Neural cell (in vitro differentiated cells): ENCODE measurements around the gene UGCG. TPM values are rescaled to one million over a fixed set of nuclear protein-coding genes. Genes with fewer than 3 reads are reported as not detected.

Experiments
- H2AFZ ChIP-seq: fragments of 200-600, 300-800 bp; sonication (generic), shearing (Covaris generic); 2 replicates; pipeline ENCODE4 v1.6.0; 2014; ENCODE audit warnings: low read depth, mild to moderate bottlenecking, antibody characterized with exemption, low read length, moderate library complexity
- H3F3A ChIP-seq: fragments of 200-600 bp; shearing (Covaris generic); 2 replicates; pipeline ENCODE4 v1.6.1; 2016; ENCODE audit warnings: mild to moderate bottlenecking, moderate library complexity, mixed read lengths, antibody characterized with exemption, low read length; ENCODE audit not compliant: insufficient read depth, poor library complexity, severe bottlenecking
- H3K27ac ChIP-seq: fragments of 200-600, 300-800 bp; sonication (generic), shearing (Covaris generic); 2 replicates; pipeline ENCODE4 v1.5.1; 2014; ENCODE audit warnings: mild to moderate bottlenecking, low read length, moderate library complexity
- H3K27me3 ChIP-seq: fragments of 300-800, 200-600 bp; sonication (generic), shearing (Covaris generic); 2 replicates; pipeline ENCODE4 v1.6.0; 2014; ENCODE audit warnings: mild to moderate bottlenecking, low read depth, low read length, moderate library complexity; ENCODE audit not compliant: insufficient read depth
- H3K36me3 ChIP-seq: fragments of 300-800, 200-600 bp; sonication (generic), shearing (Covaris generic); 2 replicates; pipeline ENCODE4 v1.5.1; 2014; ENCODE audit warnings: mild to moderate bottlenecking, antibody characterized with exemption, low read length, moderate library complexity; ENCODE audit not compliant: insufficient read depth
- H3K4me2 ChIP-seq: fragments of 300-800, 200-600 bp; sonication (generic), shearing (Covaris generic); 2 replicates; pipeline ENCODE4 v1.6.0; 2014; ENCODE audit warnings: mild to moderate bottlenecking, low read length
- H3K4me3 ChIP-seq: fragments of 300-800, 200-600 bp; sonication (generic), shearing (Covaris generic); 2 replicates; pipeline ENCODE4 v1.5.1; 2014; ENCODE audit warnings: mild to moderate bottlenecking, low read length, moderate library complexity
- H3K79me2 ChIP-seq: fragments of 200-600 bp; shearing (Covaris generic); replicated peaks from 2 replicates; pipeline ENCODE4 v1.6.0; 2014; ENCODE audit warnings: mild to moderate bottlenecking, low read length, moderate library complexity; ENCODE audit not compliant: insufficient read depth
- H3K9ac ChIP-seq: fragments of 300-800, 200-600 bp; sonication (generic), shearing (Covaris generic); 2 replicates; pipeline ENCODE4 v1.6.1; 2016; ENCODE audit warnings: mild to moderate bottlenecking, low read length, mixed read lengths
- H3K9me2 ChIP-seq: fragments of 200-600 bp; shearing (Covaris generic); 2 replicates; pipeline ENCODE4 v1.6.1; 2016; ENCODE audit warnings: mild to moderate bottlenecking, low read length, mixed read lengths; ENCODE audit not compliant: insufficient read depth
- H3K9me3 ChIP-seq: fragments of 200-600, 300-800 bp; sonication (generic), shearing (Covaris generic); 2 replicates; pipeline ENCODE4 v1.6.1; 2016; ENCODE audit warnings: mild to moderate bottlenecking, mixed run types, low read length, moderate library complexity, mixed read lengths
- H4K20me1 ChIP-seq: fragments of 200-600 bp; shearing (Covaris generic); 2 replicates; pipeline ENCODE4 v1.6.1; 2016; ENCODE audit warnings: mild to moderate bottlenecking, mixed run types; ENCODE audit not compliant: insufficient read depth
- EP300 ChIP-seq: fragments of 450-650 bp; conservative IDR thresholded peaks from 2 replicates; pipeline ENCODE4 v1.6.1; 2014; ENCODE audit warnings: antibody characterized with exemption, mild to moderate bottlenecking, moderate library complexity; ENCODE audit not compliant: poor library complexity, severe bottlenecking
- EZH2 ChIP-seq: fragments of 200-600, 300-800 bp; shearing (Covaris generic), sonication (generic); IDR thresholded peaks from 2 replicates; pipeline ENCODE4 v1.6.1; 2014; ENCODE audit warnings: antibody characterized with exemption, low read length, borderline replicate concordance, mild to moderate bottlenecking; ENCODE audit not compliant: insufficient read depth, poor library complexity, severe bottlenecking
- MXI1 ChIP-seq: fragments of 450-650 bp; conservative IDR thresholded peaks from 2 replicates; pipeline ENCODE4 v1.6.1; 2014; ENCODE audit warnings: antibody characterized with exemption, mild to moderate bottlenecking; ENCODE audit not compliant: poor library complexity, severe bottlenecking
- POLR2AphosphoS5 ChIP-seq: IDR thresholded peaks from 2 replicates; pipeline ENCODE4 v1.6.1; 2012
- RAD21 ChIP-seq: fragments of 450-650 bp; conservative IDR thresholded peaks from 2 replicates; pipeline ENCODE4 v1.6.1; 2014; ENCODE audit warnings: antibody characterized with exemption, mild to moderate bottlenecking, moderate library complexity
- SMC3 ChIP-seq: fragments of 450-650 bp; conservative IDR thresholded peaks from 2 replicates; pipeline ENCODE4 v1.6.1; 2014; ENCODE audit warnings: antibody characterized with exemption, mild to moderate bottlenecking, moderate library complexity; ENCODE audit not compliant: poor library complexity
- TAF1 ChIP-seq: IDR thresholded peaks from 2 replicates; pipeline ENCODE4 v1.6.1; 2012; ENCODE audit warnings: low read depth
- polyA plus RNA-seq: library from polyadenylated mRNA; depleted of rRNA; stranded (reverse); fragments of >200 nt; gene quantifications from 2 replicates; pipeline ENCODE4 v1.2.3, GENCODE V29; 2014
- TF ChIP-seq, protein P1 (sequence below): IDR thresholded peaks from 2 replicates; pipeline ENCODE4 v1.6.1; 2012; ENCODE audit warnings: borderline replicate concordance
- TF ChIP-seq, protein P2 (sequence below): fragments of 450-650 bp; IDR thresholded peaks from 2 replicates; pipeline ENCODE4 v1.5.1; 2014; ENCODE audit warnings: antibody characterized with exemption, mild to moderate bottlenecking, moderate library complexity; ENCODE audit not compliant: poor library complexity, severe bottlenecking

UGCG gene
- polyA plus RNA-seq, 1 donor from 2014 or later, result 93.6 TPM

DNA sequence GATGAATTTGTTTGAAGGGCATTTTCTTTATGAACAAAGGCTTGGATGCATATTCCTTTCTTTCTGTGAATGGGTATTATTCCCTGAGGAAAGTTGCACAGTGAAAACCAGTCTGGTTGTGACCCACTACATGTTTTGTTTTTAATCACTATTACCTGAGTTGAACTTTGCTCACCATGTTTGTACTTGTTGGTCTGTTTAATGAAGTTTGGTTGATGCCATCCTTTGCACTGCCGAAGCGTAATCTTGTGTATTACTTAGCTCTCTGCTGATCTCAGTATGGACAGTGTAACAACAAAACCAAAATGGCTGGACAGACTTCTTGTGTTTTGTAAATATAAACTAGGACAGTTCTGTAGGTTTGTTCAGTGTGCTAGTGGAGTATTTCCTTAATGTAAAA is 38.1 kb downstream of the UGCG start:
- Histone ChIP-seq H3K9me2 (no peaks in the 10 kb centered on the region), H3K9me3 (no peaks in the 10 kb centered on the region), H3K36me3 (peaks cover 9% of the 10 kb centered on the region), H4K20me1 (no peaks in the 10 kb centered on the region), H3K79me2 (no peaks in the 10 kb centered on the region), H3K27me3 (no peaks in the 10 kb centered on the region), H3K4me2 (no peak overlapping the region), H3K9ac (no peak overlapping the region), H3K4me3 (no peak overlapping the region), H3F3A (no peaks in the 10 kb centered on the region), H3K27ac (no peak overlapping the region), H2AFZ (no peak overlapping the region)
- TF ChIP-seq EZH2, result no peak
- no peak for TF ChIP-seq POLR2AphosphoS5
- TF ChIP-seq, protein P1, sequence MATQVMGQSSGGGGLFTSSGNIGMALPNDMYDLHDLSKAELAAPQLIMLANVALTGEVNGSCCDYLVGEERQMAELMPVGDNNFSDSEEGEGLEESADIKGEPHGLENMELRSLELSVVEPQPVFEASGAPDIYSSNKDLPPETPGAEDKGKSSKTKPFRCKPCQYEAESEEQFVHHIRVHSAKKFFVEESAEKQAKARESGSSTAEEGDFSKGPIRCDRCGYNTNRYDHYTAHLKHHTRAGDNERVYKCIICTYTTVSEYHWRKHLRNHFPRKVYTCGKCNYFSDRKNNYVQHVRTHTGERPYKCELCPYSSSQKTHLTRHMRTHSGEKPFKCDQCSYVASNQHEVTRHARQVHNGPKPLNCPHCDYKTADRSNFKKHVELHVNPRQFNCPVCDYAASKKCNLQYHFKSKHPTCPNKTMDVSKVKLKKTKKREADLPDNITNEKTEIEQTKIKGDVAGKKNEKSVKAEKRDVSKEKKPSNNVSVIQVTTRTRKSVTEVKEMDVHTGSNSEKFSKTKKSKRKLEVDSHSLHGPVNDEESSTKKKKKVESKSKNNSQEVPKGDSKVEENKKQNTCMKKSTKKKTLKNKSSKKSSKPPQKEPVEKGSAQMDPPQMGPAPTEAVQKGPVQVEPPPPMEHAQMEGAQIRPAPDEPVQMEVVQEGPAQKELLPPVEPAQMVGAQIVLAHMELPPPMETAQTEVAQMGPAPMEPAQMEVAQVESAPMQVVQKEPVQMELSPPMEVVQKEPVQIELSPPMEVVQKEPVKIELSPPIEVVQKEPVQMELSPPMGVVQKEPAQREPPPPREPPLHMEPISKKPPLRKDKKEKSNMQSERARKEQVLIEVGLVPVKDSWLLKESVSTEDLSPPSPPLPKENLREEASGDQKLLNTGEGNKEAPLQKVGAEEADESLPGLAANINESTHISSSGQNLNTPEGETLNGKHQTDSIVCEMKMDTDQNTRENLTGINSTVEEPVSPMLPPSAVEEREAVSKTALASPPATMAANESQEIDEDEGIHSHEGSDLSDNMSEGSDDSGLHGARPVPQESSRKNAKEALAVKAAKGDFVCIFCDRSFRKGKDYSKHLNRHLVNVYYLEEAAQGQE, result no peak
- TF ChIP-seq TAF1, result no peak
- TF ChIP-seq, protein P2, sequence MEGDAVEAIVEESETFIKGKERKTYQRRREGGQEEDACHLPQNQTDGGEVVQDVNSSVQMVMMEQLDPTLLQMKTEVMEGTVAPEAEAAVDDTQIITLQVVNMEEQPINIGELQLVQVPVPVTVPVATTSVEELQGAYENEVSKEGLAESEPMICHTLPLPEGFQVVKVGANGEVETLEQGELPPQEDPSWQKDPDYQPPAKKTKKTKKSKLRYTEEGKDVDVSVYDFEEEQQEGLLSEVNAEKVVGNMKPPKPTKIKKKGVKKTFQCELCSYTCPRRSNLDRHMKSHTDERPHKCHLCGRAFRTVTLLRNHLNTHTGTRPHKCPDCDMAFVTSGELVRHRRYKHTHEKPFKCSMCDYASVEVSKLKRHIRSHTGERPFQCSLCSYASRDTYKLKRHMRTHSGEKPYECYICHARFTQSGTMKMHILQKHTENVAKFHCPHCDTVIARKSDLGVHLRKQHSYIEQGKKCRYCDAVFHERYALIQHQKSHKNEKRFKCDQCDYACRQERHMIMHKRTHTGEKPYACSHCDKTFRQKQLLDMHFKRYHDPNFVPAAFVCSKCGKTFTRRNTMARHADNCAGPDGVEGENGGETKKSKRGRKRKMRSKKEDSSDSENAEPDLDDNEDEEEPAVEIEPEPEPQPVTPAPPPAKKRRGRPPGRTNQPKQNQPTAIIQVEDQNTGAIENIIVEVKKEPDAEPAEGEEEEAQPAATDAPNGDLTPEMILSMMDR, result no peak
- no peak for TF ChIP-seq EP300
- TF ChIP-seq SMC3, result no peak
- TF ChIP-seq RAD21, result no peak
- no peak for TF ChIP-seq MXI1

DNA sequence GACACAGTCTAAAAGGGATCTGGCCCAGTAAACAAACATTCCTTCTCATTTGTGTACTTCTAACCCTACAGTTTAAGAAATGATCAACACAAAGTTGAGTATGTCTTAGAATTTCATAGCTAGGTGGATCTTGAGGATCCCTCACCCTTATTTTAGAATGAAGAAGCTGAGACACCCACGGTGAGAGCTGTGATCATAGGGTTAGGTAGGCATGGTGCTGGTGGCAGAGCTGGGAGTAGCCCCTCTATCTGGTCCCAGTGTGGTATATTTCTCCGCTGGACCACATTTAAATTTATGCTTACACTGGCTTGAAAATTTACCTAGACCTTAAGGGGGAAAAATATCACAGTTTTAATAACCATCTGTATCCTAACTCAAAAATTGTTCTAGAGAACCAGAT is 39.8 kb downstream of the UGCG start:
- H3F3A ChIP-seq, result no peaks in the 10 kb centered on the region
- no peak overlapping the region for H3K4me3 ChIP-seq
- H3K79me2 ChIP-seq, result no peaks in the 10 kb centered on the region
- H3K27ac ChIP-seq, result no peak overlapping the region
- H3K27me3 ChIP-seq, result no peaks in the 10 kb centered on the region
- no peak overlapping the region for H3K4me2 ChIP-seq
- no peaks in the 10 kb centered on the region for H4K20me1 ChIP-seq
- no peak overlapping the region for H2AFZ ChIP-seq
- TF ChIP-seq, protein P1, result no peak
- peaks cover 9% of the 10 kb centered on the region for H3K36me3 ChIP-seq
- no peaks in the 10 kb centered on the region for H3K9me2 ChIP-seq
- no peak overlapping the region for H3K9ac ChIP-seq
- no peaks in the 10 kb centered on the region for H3K9me3 ChIP-seq
